GM10847 (cell line): ENCODE results near the gene CORO1C.

ENCODE experiments used
- POLR2A ChIP-seq: IDR thresholded peaks from 2 replicates; pipeline ENCODE4 v1.6.1; 2011; ENCODE audit not compliant: insufficient read length; ENCODE audit errors: extremely low read depth

The CORO1C gene

GRCh38 chr12:108681317-108681716 is 50.0 kb downstream of the CORO1C start:
- TF ChIP-seq POLR2A: no peak

GRCh38 chr12:108679106-108679681 is 52.1 kb downstream of the CORO1C start:
- no peak for TF ChIP-seq POLR2A

GRCh38 chr12:108678104-108678730 is 53.1 kb downstream of the CORO1C start:
- TF ChIP-seq POLR2A: no peak

GRCh38 chr12:108677381-108677780 is 53.9 kb downstream of the CORO1C start:
- TF ChIP-seq POLR2A: no peak

GRCh38 chr12:108676707-108677106 is 54.6 kb downstream of the CORO1C start:
- no peak for TF ChIP-seq POLR2A

- TF ChIP-seq POLR2A: no peak
Observed at GRCh38 chr12:108675792-108676191, 55.5 kb downstream of the CORO1C start.

- no peak for TF ChIP-seq POLR2A
Observed at GRCh38 chr12:108672054-108672453, 59.3 kb downstream of the CORO1C start.

- no peak for TF ChIP-seq POLR2A
Observed at GRCh38 chr12:108671110-108671509, 60.2 kb downstream of the CORO1C start.

GRCh38 chr12:108670066-108670631 is 61.2 kb downstream of the CORO1C start:
- no peak for TF ChIP-seq POLR2A

- no peak for TF ChIP-seq POLR2A
Observed at GRCh38 chr12:108668542-108668941, 62.8 kb downstream of the CORO1C start.

GRCh38 chr12:108668063-108668462 is 63.3 kb downstream of the CORO1C start:
- no peak for TF ChIP-seq POLR2A

GRCh38 chr12:108667349-108667748 is 64.0 kb downstream of the CORO1C start:
- no peak for TF ChIP-seq POLR2A

GRCh38 chr12:108666401-108666881 is 64.9 kb downstream of the CORO1C start:
- TF ChIP-seq POLR2A: no peak

- no peak for TF ChIP-seq POLR2A
Observed at GRCh38 chr12:108665608-108666202, 65.6 kb downstream of the CORO1C start.

GRCh38 chr12:108664338-108665258 is 66.7 kb downstream of the CORO1C start:
- TF ChIP-seq POLR2A: no peak
